Stimulated activated CD4-positive, alpha-beta T cell treated with anti-CD3 and anti-CD28 coated beads, Interleukin-1b, Interleukin-23, amount 100 ng/mL, for 48 hours (primary cell): ENCODE results near the gene SUMO2.
"Not testable (repeated sequence)": the region's sequence is repeated elsewhere in the genome, so short reads cannot be mapped to it uniquely, and the experiment has no call there.

ENCODE experiments used
- DNase-seq: peaks from one replicate; pipeline ENCODE4 v3.0.0-alpha.2; 2020

SUMO2 gene

GRCh38 chr17:75138519-75138918 is 44.2 kb downstream of the SUMO2 start:
- DNase-seq: no peak

- not testable (repeated sequence) for DNase-seq
Measured at GRCh38 chr17:75137762-75138161, 45.0 kb downstream of the SUMO2 start.

GRCh38 chr17:75135946-75136345 is 46.8 kb downstream of the SUMO2 start:
- no peak for DNase-seq

- DNase-seq: no peak
Measured at GRCh38 chr17:75135452-75135851, 47.3 kb downstream of the SUMO2 start.

GRCh38 chr17:75133607-75134347 is 49.0 kb downstream of the SUMO2 start:
- DNase-seq: not testable (repeated sequence)

- DNase-seq: no peak
Measured at GRCh38 chr17:75133001-75133400, 49.8 kb downstream of the SUMO2 start.

GRCh38 chr17:75132018-75133000 is 50.5 kb downstream of the SUMO2 start:
- DNase-seq: not testable (repeated sequence)

- peak; percentile 72 for DNase-seq
Measured at GRCh38 chr17:75131278-75132017, 51.3 kb downstream of the SUMO2 start, which contains the start of gene NT5C. Gene NT5C, minus strand, starts transcription at chr17:75131742. Its CDS starts 35 bp downstream, at chr17:75131707.

- peak; percentile 45 for DNase-seq
Measured at GRCh38 chr17:75130632-75131277, 52.0 kb downstream of the SUMO2 start.

- DNase-seq: no peak
Measured at GRCh38 chr17:75130059-75130631, 52.6 kb downstream of the SUMO2 start.

- no peak for DNase-seq
Measured at GRCh38 chr17:75129576-75129975, 53.2 kb downstream of the SUMO2 start.

- no peak for DNase-seq
Measured at GRCh38 chr17:75128694-75129505, 53.9 kb downstream of the SUMO2 start.

- DNase-seq: not testable (repeated sequence)
Measured at GRCh38 chr17:75127936-75128335, 54.8 kb downstream of the SUMO2 start.

GRCh38 chr17:75126954-75127353 is 55.8 kb downstream of the SUMO2 start:
- DNase-seq: no peak

- DNase-seq: no peak
Measured at GRCh38 chr17:75125984-75126383, 56.8 kb downstream of the SUMO2 start.

GRCh38 chr17:75124819-75125162 is 58.0 kb downstream of the SUMO2 start:
- no peak for DNase-seq

GRCh38 chr17:75124041-75124818 is 58.5 kb downstream of the SUMO2 start:
- DNase-seq: peak; percentile 74

- DNase-seq: no peak
Measured at GRCh38 chr17:75118307-75118706, 64.5 kb downstream of the SUMO2 start.

GRCh38 chr17:75116737-75117136 is 66.0 kb downstream of the SUMO2 start:
- no peak for DNase-seq
